GM19238 (cell line): ENCODE data around the gene DHX58.

Experiments used
- DNase-seq: peaks from one replicate; pipeline ENCODE4 v3.0.0; 2011; ENCODE audit warnings: low spot score; ENCODE audit not compliant: insufficient read length

The DHX58 gene

GRCh38 chr17:42110301-42111264, 1.9 kb downstream of the DHX58 start:
- no peak for DNase-seq

GRCh38 chr17:42109086-42109485, 3.4 kb downstream of the DHX58 start:
- DNase-seq = no peak

DNA sequence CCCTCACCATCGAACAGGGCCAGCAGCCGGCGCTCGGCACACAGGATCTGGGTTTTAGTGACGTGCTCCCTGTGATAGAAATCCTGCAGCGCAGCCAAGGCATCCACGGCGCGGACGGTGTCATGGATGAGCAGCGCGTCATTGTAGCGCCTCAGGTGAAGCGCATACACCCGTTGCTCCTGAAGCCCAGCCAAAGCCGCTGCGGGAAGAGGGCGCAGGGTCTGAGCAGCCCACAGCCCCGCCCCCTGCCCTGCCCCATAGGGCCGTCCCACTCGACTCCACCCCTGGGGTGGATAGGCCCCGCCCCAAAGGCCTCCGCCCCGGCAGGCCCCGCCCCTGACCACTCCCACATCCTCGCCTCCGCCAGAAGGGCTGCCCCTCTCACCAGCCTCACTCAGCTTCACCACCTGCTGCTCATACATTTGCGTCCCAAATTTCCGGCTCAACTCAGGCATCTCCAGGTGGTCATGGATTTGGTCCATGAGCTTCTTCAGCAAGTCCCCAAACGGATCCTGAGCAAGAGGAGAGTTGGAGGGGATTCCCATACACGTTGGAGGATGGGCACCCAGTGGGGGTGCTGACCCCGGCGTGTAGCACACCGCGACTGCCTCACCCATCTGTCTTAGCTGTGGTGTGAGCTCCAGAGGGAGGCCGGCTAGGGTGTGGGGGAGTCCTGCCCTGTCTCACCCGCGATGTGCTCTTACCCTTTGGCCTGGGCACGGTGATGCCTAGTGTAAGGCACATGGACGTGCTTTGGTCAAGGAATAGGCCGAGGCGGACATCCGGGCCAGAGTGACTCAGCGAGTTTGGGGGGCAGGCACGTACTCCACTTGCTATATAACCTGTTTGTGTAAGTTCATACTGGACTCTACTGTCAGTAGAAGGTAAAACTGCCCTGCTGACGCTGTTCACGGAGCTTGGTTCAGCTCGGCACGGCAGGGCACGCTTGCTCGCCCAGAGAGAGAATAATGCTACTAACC, 4.6 kb downstream of the DHX58 start:
- DNase-seq = peak; percentile 97

- DNase-seq = no peak
Observed at GRCh38 chr17:42107124-42107523, 5.4 kb downstream of the DHX58 start.

- DNase-seq = no peak
Observed at GRCh38 chr17:42106009-42106408, 6.5 kb downstream of the DHX58 start.

GRCh38 chr17:42104264-42104663, 8.2 kb downstream of the DHX58 start:
- no peak for DNase-seq

DNA sequence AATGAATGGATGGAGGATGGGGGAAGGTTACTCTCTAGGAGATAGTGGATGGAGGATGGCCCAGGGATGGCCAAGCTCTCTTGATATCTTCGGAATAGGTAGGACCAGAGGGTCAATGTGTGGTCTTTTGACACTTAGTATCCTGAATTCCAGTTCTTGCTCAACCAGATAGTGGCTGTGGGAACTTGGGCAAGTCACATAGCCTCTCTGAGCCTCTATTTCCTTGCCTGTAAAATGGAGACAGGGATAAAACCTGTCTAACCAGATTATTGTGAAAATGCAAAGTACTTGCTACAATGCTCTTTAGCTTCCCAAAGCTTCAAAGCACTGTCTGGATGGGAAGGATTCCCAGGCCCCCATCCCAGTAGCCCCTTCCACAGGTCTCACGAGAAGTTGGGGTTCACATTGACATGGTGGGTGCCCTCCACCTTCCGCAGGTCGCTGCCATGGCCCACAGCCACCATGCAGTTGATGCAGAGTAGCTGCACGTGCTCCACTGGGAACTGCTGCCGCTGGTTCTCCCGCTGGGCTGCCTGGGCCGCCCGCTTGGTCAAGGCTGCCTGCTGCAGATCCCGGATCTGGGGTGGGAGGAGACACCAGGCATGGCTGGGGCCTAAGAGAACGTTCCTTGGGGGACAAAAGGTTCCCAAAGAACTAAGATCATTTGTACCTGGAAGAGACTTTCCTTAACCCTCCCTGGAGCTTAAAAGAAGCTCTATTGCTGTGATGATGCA, 9.1 kb downstream of the DHX58 start:
- no peak for DNase-seq

- DNase-seq = peak; percentile 69
Observed at GRCh38 chr17:42101513-42102292, 10.8 kb downstream of the DHX58 start.

DNA sequence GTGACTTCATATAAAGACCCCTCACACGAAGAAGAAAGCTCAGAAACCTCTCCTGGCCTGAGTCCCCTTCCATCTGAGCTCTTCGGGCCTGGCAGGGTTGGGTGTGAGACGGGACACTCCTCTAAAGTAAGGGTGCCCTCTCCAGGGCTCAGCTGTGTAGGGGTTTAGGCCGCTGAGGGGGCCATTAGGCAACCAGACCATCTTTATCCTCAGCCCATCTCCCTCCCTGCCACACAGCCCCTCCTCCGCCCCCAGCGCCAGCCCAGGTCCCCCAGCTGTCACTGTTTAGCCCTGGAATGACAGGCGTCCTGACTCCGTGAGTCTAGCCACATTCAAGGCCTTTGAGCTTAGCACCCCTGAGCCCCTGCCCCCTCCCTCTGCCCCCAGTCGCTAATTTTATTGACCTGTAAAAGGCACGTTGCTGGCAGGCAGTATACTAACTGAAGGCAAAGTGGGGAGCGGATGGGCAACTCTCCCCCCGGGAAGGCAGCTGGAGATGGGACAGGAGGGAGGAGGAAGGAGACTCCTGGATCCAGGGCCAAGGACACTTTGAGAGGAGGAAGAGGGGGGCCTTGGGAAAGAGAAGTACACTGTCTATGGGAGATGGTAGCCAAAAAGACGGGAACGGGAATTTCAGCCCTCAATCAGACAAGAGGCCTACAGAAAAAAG, 13.6 kb downstream of the DHX58 start:
- DNase-seq = no peak

- DNase-seq = peak; percentile 41
Observed at GRCh38 chr17:42097691-42098631, 14.6 kb downstream of the DHX58 start, which contains the start of gene ZNF385C. ZNF385C (minus strand) TSS chr17:42098473; CDS start chr17:42063056, 35,417 bp downstream.

DNA sequence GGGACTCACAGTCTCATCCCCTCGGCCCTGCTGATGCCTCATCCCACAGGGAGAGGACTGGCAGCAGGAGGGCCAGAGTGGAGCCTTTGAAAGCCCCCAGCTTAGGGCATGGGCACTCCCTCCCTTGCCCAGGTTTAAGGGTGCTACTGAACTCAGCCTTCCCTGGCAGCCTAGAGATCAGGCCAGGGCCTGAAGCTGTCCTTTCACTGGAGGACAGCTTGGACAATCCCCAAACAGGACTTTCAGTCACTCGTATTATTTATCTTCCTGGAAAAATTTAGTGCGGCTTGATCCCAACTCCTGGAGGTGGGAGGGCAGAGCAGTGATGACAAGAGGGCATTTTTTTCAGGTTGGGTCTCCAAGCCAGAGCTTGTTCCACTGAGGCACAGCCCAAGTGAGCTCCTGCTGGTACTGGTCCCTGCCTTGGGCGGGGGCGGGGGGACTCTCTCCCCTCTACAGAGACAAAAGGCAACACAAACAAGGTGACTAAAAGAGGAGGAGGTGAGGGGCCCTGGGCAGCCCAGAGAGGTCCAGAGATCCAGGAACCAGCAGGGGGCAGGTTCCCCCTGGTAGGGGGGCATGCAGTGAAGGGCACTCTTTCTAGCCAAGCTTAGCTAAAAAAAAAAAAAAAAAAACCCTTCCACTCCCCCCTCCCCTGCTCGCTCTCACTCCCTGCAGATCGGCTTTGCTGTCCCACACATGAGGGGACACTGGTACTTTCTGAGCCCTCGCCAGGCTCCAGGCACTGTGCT, 16.0 kb downstream of the DHX58 start:
- DNase-seq = no peak

DNA sequence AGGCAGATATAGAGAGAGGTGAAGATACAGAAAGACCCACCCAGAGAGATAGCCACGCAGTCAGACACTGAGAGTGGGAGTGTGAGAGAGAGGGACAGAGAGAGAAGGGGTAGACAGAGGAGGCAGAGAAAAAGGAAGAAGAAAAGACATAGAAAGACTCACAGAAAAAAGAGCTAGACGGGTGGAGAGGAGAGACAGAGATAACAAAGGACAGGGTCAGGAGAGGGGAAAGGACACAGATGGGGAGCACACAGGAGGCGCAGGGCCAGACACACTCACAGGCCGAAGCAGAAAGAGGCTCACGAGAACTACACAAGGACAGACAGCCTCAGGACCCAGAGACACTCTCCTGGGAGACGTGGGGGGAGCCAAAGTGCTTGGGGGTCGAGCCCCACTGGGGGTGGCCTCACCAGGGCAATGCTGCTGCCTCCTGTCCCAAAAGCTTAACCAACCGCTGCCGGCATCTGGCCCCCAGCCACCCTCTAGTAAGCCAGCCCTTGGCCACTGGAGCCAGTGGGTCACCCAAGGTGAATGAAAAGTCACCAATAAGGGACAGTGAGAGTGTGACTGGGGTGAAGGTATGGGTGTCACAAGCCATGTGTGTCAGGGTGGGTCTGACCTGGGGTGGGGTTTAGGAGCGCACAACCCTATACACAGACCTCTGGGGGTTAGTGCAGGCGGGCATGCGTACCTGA, 18.0 kb downstream of the DHX58 start:
- no peak for DNase-seq

DNA sequence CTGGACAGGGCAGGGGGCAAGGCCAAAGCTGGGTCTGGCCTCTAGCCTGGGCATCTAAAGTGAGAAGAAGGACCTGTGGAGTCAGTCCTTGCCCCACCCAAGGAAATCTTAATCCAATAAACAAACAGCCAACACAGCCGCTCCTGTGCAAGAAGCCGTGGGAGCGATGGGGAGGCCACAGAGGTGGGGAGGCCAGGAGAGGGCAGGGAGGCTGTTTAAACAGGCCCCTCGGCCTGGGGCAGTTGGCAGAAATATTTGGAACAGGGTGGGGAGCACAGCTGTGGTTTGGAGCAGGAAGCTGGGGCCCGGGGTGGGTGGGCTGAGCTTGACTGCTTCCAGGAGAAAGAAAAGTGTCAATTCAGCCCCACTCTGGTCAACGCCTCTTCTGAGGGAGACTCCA, 19.6 kb downstream of the DHX58 start:
- no peak for DNase-seq

GRCh38 chr17:42090964-42091790, 21.3 kb downstream of the DHX58 start:
- DNase-seq = no peak

DNA sequence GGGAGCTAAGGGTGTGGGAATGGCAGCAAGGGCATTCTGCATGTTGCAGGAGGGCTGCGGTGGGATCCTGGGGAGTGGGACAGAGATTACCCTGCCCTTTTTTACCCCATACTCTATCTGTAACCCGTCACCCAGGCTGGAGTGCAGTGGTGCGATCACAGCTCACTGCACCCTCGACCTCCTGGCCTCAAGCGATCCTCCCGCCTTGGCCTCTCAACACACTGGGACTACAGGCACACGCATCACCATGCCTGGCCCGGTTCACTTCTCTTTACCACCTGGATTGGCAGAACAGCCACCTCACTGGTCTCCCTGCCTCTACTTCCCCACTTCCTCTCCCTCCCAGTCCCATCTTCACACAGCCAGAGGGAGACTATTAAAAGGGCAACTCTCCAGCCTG, 23.8 kb downstream of the DHX58 start:
- no peak for DNase-seq
